HEK293T (cell line): Measurements from ENCODE around the gene DUSP5.

Experiments
- FOXM1 ChIP-seq: fragments of 450-650 bp; IDR thresholded peaks from 2 replicates; pipeline ENCODE4 v1.6.1; 2017; ENCODE audit warnings: mild to moderate bottlenecking, borderline replicate concordance
- SUZ12 ChIP-seq: fragments of 450-650 bp; IDR thresholded peaks from 2 replicates; pipeline ENCODE4 v1.6.1; 2016; ENCODE audit warnings: mild to moderate bottlenecking

GRCh38 chr10:110524179-110524858 is 26.6 kb downstream of the DUSP5 start:
- TF ChIP-seq SUZ12: no peak
- TF ChIP-seq FOXM1: no peak
